Aorta (tissue), 5 donors: ENCODE measurements around the gene FAM151A. TPM values are rescaled to one million over a fixed set of nuclear protein-coding genes. Genes with fewer than 3 reads are reported as not detected.

Source experiments
- ATAC-seq: fragments of 200-7000 bp; cut with Tn5 transposase; one replicate; pipeline ENCODE4 v1.9.1; 2022; ENCODE audit warnings: moderate library complexity; ENCODE audit not compliant: low FRiP score
- DNase-seq, 2 donors: peaks; one replicate each; pipeline ENCODE4 v3.0.0-alpha.2; 2020
- H3K27ac ChIP-seq, 2 donors: one replicate each; pipeline ENCODE4 v1.5.1; 2013; ENCODE audit warnings: low read length in 2 of 2, mild to moderate bottlenecking in 2 of 2, moderate library complexity in 2 of 2, control low read depth in 1 of 2, inconsistent platforms in 1 of 2, low read depth in 1 of 2
- H3K27me3 ChIP-seq, 2 donors: one replicate each; pipeline ENCODE4 v1.6.1; 2013; ENCODE audit warnings: control low read depth in 1 of 2, low read length in 1 of 2, mild to moderate bottlenecking in 1 of 2, moderate library complexity in 1 of 2; ENCODE audit not compliant: insufficient read depth in 2 of 2, control insufficient read depth in 1 of 2
- H3K36me3 ChIP-seq, 2 donors: one replicate each; pipeline ENCODE4 v1.6.1; 2013; ENCODE audit warnings: control low read depth in 1 of 2, low read length in 1 of 2, mild to moderate bottlenecking in 1 of 2; ENCODE audit not compliant: insufficient read depth in 2 of 2, control insufficient read depth in 1 of 2
- H3K4me1 ChIP-seq, 2 donors: one replicate each; pipeline ENCODE4 v1.6.1; 2013; ENCODE audit warnings: low read length in 2 of 2, control low read depth in 1 of 2, mild to moderate bottlenecking in 1 of 2, moderate library complexity in 1 of 2; ENCODE audit not compliant: insufficient read depth in 2 of 2, control insufficient read depth in 1 of 2
- H3K4me3 ChIP-seq, 2 donors: one replicate each; pipeline ENCODE4 v1.5.1; 2013; ENCODE audit warnings: low read length in 2 of 2, control low read depth in 1 of 2, mild to moderate bottlenecking in 1 of 2
- H3K9me3 ChIP-seq: one replicate; pipeline ENCODE4 v1.6.1; 2013; ENCODE audit warnings: mild to moderate bottlenecking, low read length; ENCODE audit not compliant: control insufficient read depth
- WGBS, 2 donors: extraction: QIAGEN DNeasy Blood & Tissue Kit; methylation state at CpG; one replicate each; pipeline ENCODE4 v1.1.7; 2013; 5-methylcytosine and 5-hydroxymethylcytosine counted together
- intact Hi-C, 2 donors: fragments of 100-400 bp; cut with DNase I; formaldehyde crosslinking; loops; one replicate each; pipeline versions ENCODE4 v1.14.2 to v1.15.0; 2022
- polyA plus RNA-seq, 2 donors: library from polyadenylated mRNA; stranded (reverse); fragments of 200-250 nt; gene quantifications; one replicate each; pipeline ENCODE4 v1.2.3, GENCODE V29; 2013
- total RNA-seq, 2 donors: library from RNA; stranded (reverse); fragmentation: NEBNext Ultra II Directional; extraction: Animal tissue kit (Norgen Biotek cat#: 25700); gene quantifications; one replicate each; pipeline ENCODE4 v1.2.1, GENCODE V29; 2021
- donor health status: healthy with polysubstance abuse.
- donor health status: Bipolar disorder and iron deficiency.
- donor health status: DM: no; HTN: no; CAD: no.
- donor health status: DM: no; HTN: no; CAD: no.
- donor health status: DM: yes; HTN: yes; CAD: no.

FAM151A gene
- total and polyA plus RNA-seq, 4 donors: 0.08 TPM; not detected in 3

- DNase-seq: peak; percentile 24 to 55
- no peaks in the 10 kb centered on the region for H3K27me3 ChIP-seq
- H3K4me1 ChIP-seq: no peaks in the 10 kb centered on the region
- H3K27ac ChIP-seq: peak overlapping the region in 1 of 2 donors; percentile 55
- H3K36me3 ChIP-seq: no peaks in the 10 kb centered on the region
- no peaks in the 10 kb centered on the region for H3K9me3 ChIP-seq
- WGBS, 2 donors: 52 to 55% methylated on average over 3 of the region's 3 CpGs
- ATAC-seq: no peak
- intact Hi-C loops: no loop called here
- H3K4me3 ChIP-seq: no peak overlapping the region
Observed at GRCh38 chr1:54571326-54571725, 52.0 kb downstream of the FAM151A start.

- no peaks in the 10 kb centered on the region for H3K4me1 ChIP-seq
Observed at GRCh38 chr1:54570161-54570560, 53.2 kb downstream of the FAM151A start.

GRCh38 chr1:54569339-54569738 lies 54.0 kb downstream of the FAM151A start:
- H3K27ac ChIP-seq: peak overlapping the region; percentile 14 to 18

More at GRCh38 chr1:54570161-54570560, 53.2 kb downstream of the FAM151A start:
- Histone ChIP-seq H3K27me3 (no peaks in the 10 kb centered on the region), H3K4me3 (no peak overlapping the region), H3K36me3 (no peaks in the 10 kb centered on the region), H3K27ac (peak overlapping the region in 1 of 2 donors; percentile 45), H3K9me3 (no peaks in the 10 kb centered on the region)
- 99% methylated on average over 5 of the region's 5 CpGs for WGBS, 2 donors
- DNase-seq (peak; percentile 9 to 16), ATAC-seq (no peak)
- intact Hi-C loops: no loop called here

GRCh38 chr1:54567961-54568360 lies 55.4 kb downstream of the FAM151A start:
- H3K27ac ChIP-seq: no peak overlapping the region
- H3K9me3 ChIP-seq: no peaks in the 10 kb centered on the region
- no peaks in the 10 kb centered on the region for H3K27me3 ChIP-seq
- H3K4me3 ChIP-seq: no peak overlapping the region
- DNase-seq (peak; percentile 40 to 61), ATAC-seq (no peak)
- 82 to 90% methylated on average over 5 of the region's 5 CpGs for WGBS, 2 donors
- H3K36me3 ChIP-seq: no peaks in the 10 kb centered on the region
- intact Hi-C loops: loop anchor here in 1 of 2 donors (2.0 kb wide), 1 partner anchor 19 kb away; the partner anchor contains the start of gene ACOT11
- no peaks in the 10 kb centered on the region for H3K4me1 ChIP-seq

More at GRCh38 chr1:54569339-54569738, 54.0 kb downstream of the FAM151A start:
- 20 to 38% methylated on average over 4 of the region's 4 CpGs for WGBS, 2 donors
- intact Hi-C loops: loop anchor here in 1 of 2 donors (2.0 kb wide), 1 partner anchor 21 kb away; the partner anchor contains the start of gene ACOT11
- H3K36me3 ChIP-seq: no peaks in the 10 kb centered on the region
- no peaks in the 10 kb centered on the region for H3K4me1 ChIP-seq
- H3K9me3 ChIP-seq: no peaks in the 10 kb centered on the region
- H3K4me3 ChIP-seq: no peak overlapping the region
- peak; percentile 72 to 83 for DNase-seq
- H3K27me3 ChIP-seq: no peaks in the 10 kb centered on the region
- ATAC-seq: no peak

- H3K27me3 ChIP-seq: no peaks in the 10 kb centered on the region
- no peak overlapping the region for H3K27ac ChIP-seq
- DNase-seq: peak; percentile 21 to 43
- 90 to 94% methylated on average over 5 of the region's 5 CpGs for WGBS, 2 donors
- H3K9me3 ChIP-seq: no peaks in the 10 kb centered on the region
- no peak overlapping the region for H3K4me3 ChIP-seq
- H3K4me1 ChIP-seq: no peaks in the 10 kb centered on the region
- H3K36me3 ChIP-seq: no peaks in the 10 kb centered on the region
- ATAC-seq: no peak
- intact Hi-C loops: no loop called here
Observed at GRCh38 chr1:54566438-54567141, 56.7 kb downstream of the FAM151A start.

- no peak overlapping the region for H3K27ac ChIP-seq
- no peaks in the 10 kb centered on the region for H3K4me1 ChIP-seq
- 87 to 89% methylated on average over 4 of the region's 4 CpGs for WGBS, 2 donors
- no peaks in the 10 kb centered on the region for H3K27me3 ChIP-seq
- DNase-seq: peak; percentile 9 to 10
- intact Hi-C loops: no loop called here
- ATAC-seq: no peak
- no peaks in the 10 kb centered on the region for H3K9me3 ChIP-seq
- no peak overlapping the region for H3K4me3 ChIP-seq
- no peaks in the 10 kb centered on the region for H3K36me3 ChIP-seq
Observed at GRCh38 chr1:54565113-54565501, 58.2 kb downstream of the FAM151A start.

- Histone ChIP-seq H3K4me3 (no peak overlapping the region), H3K27me3 (no peaks in the 10 kb centered on the region), H3K36me3 (no peaks in the 10 kb centered on the region), H3K27ac (no peak overlapping the region), H3K9me3 (no peaks in the 10 kb centered on the region), H3K4me1 (no peaks in the 10 kb centered on the region)
- intact Hi-C loops: no loop called here
- ATAC-seq (no peak), DNase-seq (peak; percentile 9 to 56)
- WGBS, 2 donors: 86 to 90% methylated on average over 17 of the region's 17 CpGs
Observed at GRCh38 chr1:54564312-54565112, 58.8 kb downstream of the FAM151A start.

- Histone ChIP-seq H3K36me3 (no peaks in the 10 kb centered on the region), H3K4me1 (peaks cover 0 to 5% of the 10 kb centered on the region in 2 donors), H3K9me3 (no peaks in the 10 kb centered on the region), H3K4me3 (no peak overlapping the region), H3K27ac (no peak overlapping the region), H3K27me3 (no peaks in the 10 kb centered on the region)
- ATAC-seq: peak; percentile 44
- no peak for DNase-seq
- 43 to 48% methylated on average over 3 of the region's 3 CpGs for WGBS, 2 donors
- intact Hi-C loops: no loop called here
Observed at GRCh38 chr1:54559771-54560231, 63.5 kb downstream of the FAM151A start.
